ENCODE results near the gene GRIA1.

- TF ChIP-seq POLR2A (IDR thresholded peaks at IDR 0.05) (no peak), CTCF (IDR thresholded peaks at IDR 0.05) (no peak)
Observed at GRCh38 chr5:153676821-153677220, 186.4 kb downstream of the GRIA1 start.
